Stimulated activated CD4-positive, alpha-beta T cell treated with anti-CD3 and anti-CD28 coated beads, Interleukin-4, amount 100 ng/mL, for 24 hours (primary cell): Measurements from ENCODE around the gene NID1.

Experiments
- DNase-seq: peaks from one replicate; pipeline ENCODE4 v3.0.0-alpha.2; 2020

NID1 gene

DNA sequence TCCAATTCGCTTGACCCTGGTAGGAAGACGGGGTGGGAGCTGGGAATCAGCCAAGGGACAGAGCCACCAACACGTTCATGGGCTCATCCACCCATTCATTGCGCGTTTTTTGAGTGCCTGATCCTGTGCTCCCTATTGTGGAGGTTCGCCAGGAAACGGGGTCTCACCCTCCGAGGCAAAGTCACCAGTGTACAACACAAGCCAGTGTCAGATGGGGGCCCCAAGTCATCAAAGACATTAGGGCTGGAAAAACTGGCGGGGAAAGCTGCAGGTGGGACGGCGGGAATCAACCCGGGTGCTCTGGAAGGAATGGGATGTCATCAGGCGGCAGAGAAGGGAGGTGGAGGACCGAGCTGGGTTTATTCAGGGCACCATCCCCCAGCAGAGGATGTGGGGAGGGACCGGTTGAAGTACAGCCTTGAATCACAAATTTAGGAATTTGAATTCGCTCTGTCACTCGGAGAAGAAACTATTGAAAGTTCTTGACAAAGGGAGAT, 667 bp upstream of the NID1 start:
- no peak for DNase-seq

- no peak for DNase-seq
Observed at GRCh38 chr1:236063919-236064673, 794 bp downstream of the NID1 start.

GRCh38 chr1:236063551-236063918, 1.4 kb downstream of the NID1 start:
- no peak for DNase-seq

GRCh38 chr1:236060286-236060685, 4.6 kb downstream of the NID1 start:
- DNase-seq: no peak

DNA sequence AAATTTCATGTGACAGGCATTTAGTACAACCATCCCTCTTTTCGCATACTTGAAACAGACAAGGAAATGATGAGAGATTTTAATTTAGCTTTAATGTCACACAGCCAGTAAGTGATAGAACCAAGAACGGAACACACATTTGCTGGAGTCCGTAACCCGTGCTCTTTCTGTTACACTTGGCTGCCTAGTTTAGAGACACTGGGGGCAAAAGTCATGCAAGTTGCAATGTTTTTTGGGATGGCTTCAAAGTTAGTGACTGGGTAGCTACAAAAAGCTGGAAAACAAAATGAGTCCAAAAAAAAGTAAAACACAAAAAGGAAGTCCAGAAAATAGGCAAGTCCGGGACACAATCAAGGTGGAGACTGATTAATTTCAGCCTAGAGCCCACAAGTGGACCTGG, 5.9 kb downstream of the NID1 start:
- DNase-seq: no peak

DNA sequence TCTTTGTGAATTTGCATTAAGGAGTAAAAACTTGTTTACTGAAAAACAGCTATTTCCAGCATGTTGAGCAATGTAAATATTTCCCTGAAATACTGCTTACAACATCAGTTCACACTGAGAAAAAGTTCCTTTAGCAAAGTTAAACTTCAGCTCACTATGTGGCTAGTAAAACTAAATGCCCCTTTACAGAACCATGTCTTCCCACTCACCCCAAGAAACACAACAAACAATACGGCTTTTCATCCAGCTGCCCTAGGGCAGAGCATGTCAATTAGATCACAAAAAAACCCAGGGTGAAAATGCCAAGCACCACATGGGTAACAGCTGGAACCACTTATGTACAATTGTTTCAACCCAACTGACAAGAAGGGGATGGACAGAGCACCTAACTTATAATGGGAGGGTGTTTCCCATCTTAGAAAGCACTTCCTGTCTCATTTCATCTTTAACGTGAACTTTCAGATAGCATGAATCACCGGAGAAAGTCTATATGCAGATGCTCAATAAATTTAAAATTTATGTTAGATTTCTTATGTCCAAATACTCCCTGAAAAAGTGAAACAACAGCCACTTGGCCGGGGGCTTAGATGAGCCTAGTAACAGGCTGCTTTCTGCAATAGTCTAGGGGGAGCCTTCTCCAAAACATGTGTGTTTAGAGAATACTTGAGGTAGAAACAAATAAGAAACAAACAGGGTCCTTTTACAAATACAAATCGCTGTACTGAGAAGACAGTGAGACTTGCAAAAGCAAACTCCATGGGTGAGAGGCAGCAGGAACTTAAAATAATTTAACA, 6.6 kb downstream of the NID1 start:
- no peak for DNase-seq

DNA sequence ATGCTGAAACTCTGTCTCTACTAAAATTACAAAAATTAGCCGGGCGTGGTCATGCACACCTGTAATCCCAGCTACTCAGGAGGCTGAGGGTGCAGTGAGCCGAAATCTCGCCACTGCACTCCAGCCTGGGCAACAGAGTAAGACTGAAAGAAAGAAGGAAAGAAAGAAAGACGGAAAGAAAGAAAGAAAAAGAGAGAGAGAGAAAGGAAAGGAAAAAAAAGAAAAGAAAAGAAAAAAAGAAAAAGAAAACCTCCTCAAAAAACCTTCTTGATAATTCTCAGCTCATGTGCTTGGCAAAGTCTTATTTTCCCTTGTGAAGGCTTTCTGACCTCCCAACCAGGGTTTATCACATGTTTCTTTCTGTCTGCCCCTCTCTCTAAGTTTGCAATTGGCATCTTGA, 7.3 kb downstream of the NID1 start:
- DNase-seq: no peak

GRCh38 chr1:236052232-236052993, 12.5 kb downstream of the NID1 start:
- no peak for DNase-seq

DNA sequence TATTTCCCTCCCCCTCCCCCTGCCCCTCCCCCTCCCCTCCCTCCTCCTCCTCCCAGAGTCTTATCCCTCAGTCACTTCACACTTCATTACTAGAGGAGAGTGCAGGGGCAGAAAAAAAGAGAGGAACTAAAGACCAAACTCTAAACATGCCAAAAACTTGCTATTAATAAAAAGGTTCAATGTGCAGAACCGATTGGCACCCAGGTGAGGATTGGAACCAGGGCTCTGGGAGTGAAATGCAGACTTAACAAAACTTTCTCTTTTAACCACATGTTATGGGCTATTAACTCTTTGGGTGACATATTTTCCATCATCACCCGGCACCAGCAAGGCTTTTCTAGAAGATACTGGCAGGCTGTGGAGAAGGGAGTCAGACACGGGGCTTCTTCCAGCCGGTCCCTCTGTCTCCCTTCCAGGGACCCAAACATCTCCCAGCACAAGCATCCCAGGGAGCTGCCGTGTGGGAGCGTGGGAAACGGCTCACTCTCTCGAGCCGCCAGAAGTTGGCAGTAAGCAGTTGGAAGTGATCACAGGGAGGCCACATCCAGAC, 13.6 kb downstream of the NID1 start:
- no peak for DNase-seq

DNA sequence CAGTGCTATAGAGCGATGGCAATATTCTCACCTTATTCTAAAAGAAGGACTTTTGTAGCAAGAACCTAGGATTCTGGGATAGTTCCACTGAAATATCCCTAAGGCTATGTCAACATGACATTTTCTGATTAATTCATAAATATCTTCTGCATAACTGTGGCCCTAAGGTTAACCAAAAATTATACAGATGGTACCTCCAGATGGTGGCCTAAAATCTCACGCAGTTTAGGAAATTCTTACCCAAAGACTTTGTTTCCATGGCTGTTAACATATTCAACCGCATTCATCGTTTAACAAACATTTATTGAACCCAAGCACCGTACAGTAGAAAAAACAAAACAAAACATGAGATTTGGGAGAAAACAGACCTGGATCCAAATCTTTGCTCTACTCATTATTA, 19.1 kb downstream of the NID1 start:
- no peak for DNase-seq

GRCh38 chr1:236044341-236044740, 20.5 kb downstream of the NID1 start:
- DNase-seq: no peak

GRCh38 chr1:236041631-236042618, 23.0 kb downstream of the NID1 start:
- no peak for DNase-seq

DNA sequence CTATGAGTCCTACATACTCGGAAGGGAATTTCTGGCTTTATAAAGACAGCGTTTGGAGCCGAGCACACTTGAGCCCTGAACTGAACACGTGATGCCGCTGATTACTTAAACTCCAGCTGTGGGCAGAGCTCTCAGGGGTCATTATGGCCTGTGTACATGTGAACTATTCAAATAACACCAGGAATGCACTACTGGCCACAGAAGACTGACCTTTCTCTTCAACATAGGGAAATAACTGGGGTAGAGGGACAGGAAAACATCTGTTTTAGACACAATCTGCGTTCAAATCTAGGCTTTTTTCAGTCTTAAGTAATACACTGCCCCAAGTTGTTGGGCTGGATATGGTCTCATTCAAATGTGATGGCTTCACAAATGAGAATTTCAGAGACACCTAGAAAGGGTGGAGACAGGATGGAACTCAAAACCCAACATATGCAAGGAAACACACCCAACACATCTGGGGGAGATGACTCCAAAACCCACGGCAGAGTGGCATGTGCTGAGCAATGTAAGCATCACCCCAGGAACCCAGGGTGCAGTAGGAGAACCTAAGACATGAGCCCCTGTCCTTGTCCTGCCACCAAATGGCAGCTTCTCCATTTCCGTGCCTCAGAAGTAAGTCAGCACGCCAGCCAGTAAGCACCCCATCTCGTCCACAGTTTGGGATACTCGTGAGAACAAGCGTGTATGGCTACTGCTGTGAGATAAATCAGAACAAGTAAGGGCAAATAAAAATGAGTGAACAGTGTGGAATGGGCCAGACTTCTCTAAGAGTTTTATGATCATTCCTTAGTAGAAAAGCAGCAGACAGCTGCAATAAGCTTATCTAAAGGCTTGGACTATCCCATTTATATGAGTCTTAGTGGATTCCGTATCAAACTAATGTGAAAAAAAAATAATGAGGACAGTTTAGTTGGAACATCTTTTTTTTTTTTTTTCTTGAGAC, 24.9 kb downstream of the NID1 start:
- DNase-seq: no peak

DNA sequence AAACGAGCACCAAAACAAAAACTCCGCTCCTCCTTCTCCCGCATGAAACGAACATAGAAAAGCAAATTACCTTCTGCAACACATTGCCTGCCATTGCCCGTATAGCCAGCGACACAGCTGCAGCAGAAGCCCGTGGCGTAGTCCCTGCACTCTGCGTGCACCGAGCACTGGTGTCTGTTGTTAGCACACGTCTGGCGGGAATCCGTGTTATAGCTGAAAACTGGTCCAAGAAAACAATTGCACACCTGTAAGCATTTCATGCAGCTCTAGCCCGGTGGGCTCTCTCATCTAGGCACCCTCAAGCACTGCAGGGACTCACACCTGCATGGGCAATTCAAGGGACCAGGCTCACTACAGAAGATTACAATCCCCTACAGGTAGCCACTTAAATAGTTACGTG, 26.9 kb downstream of the NID1 start:
- DNase-seq: no peak

DNA sequence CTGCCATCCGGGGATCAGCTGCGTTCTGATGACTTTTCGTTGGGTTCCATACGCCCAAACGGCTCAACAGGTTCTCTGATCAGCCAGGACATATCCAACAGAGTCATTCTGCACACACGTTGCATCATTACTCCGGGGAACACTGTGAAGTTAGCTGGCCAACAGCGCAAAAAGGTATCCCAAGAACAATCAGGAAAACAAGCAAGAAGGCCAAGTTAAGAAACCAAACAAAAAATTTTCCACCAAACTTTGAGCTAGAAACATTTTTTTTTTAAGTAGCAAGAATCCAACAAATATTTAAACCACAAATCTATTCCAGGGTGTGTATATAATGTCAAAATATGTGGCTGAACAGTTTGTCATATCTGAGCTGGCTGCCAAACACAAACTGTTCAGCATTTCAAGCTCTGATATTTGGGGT, 29.2 kb downstream of the NID1 start:
- no peak for DNase-seq

DNA sequence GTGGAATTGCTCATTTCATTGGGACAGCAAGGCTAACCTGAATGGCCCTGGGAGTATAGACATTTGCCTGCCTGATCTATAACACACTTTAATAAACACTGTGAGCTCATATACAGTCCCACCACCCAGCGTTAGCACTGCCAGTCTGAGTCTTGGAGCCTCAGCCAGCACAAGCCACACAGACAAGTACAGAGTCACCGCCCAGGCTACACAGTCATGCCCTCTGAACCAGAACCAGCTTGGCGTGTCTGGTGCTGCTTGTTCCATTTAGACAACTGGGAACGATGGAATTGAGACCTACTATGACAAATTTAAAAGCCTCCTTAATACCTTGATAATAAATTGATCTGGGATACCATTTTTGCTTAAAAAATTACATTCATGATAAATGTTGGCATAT, 31.6 kb downstream of the NID1 start:
- no peak for DNase-seq

DNA sequence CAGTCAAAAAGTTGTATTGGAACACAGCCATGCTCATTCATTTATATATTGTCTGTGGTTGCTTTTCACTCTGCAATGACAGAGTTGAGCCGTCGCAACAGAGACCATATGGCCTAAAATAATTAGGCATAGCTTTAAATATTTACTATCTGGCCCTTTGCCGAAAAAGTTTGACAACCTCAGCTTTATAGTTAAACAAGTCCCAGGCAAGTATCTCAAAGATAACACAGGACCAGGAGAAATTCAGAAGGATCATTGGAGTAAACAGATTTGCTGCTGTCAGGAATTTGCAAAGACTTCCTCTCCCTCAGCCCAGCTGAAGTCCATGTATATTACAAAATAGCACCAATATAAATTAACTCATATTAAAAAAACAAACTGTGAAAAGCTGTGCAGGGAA, 34.4 kb downstream of the NID1 start:
- DNase-seq: no peak

GRCh38 chr1:236029428-236029940, 35.4 kb downstream of the NID1 start:
- DNase-seq: no peak

GRCh38 chr1:236027104-236027503, 37.8 kb downstream of the NID1 start:
- no peak for DNase-seq

DNA sequence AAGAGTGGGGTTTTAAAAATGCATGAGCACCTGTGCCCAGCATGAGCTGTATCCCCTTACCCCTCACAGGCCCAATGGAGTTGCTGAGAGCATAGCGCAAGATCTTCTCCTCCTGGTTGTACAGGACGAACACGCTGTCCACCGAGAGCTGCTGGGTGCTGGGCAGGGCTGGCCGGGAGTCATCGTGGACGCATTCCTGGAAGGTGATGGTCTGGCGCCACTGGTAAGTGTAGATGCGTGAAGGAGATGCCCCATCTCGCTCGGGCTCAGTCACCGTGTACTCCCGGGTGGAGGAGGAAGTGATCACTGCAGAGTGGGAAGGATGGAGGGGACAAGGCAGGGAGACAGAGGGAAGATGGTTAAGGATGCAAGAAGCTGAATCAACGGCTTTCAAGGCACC, 39.1 kb downstream of the NID1 start:
- DNase-seq: no peak

GRCh38 chr1:236024641-236025040, 40.2 kb downstream of the NID1 start:
- no peak for DNase-seq
